ENCODE measurements around the gene TSEN34. TPM values are rescaled to one million over a fixed set of nuclear protein-coding genes. Genes with fewer than 3 reads are reported as not detected.

Gene TSEN34
- total RNA-seq, 1 donor from 2014 or later, result 54.9 TPM

DNA sequence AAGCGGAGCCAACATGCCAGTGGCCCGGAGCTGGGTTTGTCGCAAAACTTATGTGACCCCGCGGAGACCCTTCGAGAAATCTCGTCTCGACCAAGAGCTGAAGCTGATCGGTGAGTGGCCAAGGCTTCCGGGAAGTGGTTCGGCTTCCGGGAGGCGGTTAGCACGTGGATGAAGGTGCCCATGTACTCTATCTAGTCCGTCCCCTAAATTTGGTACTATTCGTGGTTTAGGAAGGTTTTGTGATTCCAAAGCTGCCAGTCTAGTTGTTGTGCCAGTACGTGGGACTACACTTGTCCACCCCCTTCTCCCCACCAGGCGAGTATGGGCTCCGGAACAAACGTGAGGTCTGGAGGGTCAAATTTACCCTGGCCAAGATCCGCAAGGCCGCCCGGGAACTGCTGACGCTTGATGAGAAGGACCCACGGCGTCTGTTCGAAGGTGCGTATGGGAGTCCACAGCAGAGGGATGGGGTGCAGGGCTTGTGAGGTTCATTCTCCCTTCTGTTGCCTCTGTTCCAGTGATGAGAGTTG lies 10.1 kb downstream of the TSEN34 start:
- Histone ChIP-seq H3K36me3 (peaks cover 31 to 40% of the 10 kb centered on the region in 2 donors), H3K4me1 (peaks cover 6 to 23% of the 10 kb centered on the region in 2 donors), H3K9me3 (no peaks in the 10 kb centered on the region), H3K27me3 (no peaks in the 10 kb centered on the region), H3K27ac (peak overlapping the region; percentile 91 to 94), H3K4me3 (peak overlapping the region; percentile 63 to 76)
- intact Hi-C loops (cut with DNase I), result loop anchor here (2.0 to 5.0 kb wide), 3 partner anchors 40 to 916 kb away; partner anchors contain the start of gene PPP1R12C
- no peak for DNase-seq (ENCODE audit: low spot score in 2 of 2)
- TF ChIP-seq, protein P1, sequence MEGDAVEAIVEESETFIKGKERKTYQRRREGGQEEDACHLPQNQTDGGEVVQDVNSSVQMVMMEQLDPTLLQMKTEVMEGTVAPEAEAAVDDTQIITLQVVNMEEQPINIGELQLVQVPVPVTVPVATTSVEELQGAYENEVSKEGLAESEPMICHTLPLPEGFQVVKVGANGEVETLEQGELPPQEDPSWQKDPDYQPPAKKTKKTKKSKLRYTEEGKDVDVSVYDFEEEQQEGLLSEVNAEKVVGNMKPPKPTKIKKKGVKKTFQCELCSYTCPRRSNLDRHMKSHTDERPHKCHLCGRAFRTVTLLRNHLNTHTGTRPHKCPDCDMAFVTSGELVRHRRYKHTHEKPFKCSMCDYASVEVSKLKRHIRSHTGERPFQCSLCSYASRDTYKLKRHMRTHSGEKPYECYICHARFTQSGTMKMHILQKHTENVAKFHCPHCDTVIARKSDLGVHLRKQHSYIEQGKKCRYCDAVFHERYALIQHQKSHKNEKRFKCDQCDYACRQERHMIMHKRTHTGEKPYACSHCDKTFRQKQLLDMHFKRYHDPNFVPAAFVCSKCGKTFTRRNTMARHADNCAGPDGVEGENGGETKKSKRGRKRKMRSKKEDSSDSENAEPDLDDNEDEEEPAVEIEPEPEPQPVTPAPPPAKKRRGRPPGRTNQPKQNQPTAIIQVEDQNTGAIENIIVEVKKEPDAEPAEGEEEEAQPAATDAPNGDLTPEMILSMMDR (IDR thresholded peaks at IDR 0.05), result peak in 1 of 3 experiments; percentile 14

- TF ChIP-seq, protein P1 (IDR thresholded peaks at IDR 0.05), result no peak
- Histone ChIP-seq H3K27ac (no peak overlapping the region), H3K4me1 (peaks cover 6 to 23% of the 10 kb centered on the region in 2 donors), H3K4me3 (peak overlapping the region; percentile 63 to 76), H3K36me3 (peaks cover 39 to 47% of the 10 kb centered on the region in 2 donors), H3K9me3 (no peaks in the 10 kb centered on the region), H3K27me3 (no peaks in the 10 kb centered on the region)
- intact Hi-C loops (cut with DNase I), result loop anchor here (2.0 to 5.0 kb wide), 3 partner anchors 41 to 915 kb away; partner anchors contain the start of gene PPP1R12C
- no peak for DNase-seq (ENCODE audit: low spot score in 2 of 2)
Observed at GRCh38 chr19:54201980-54202379, 10.9 kb downstream of the TSEN34 start.

GRCh38 chr19:54203151-54203611 lies 12.1 kb downstream of the TSEN34 start:
- H3K36me3 ChIP-seq, result peaks cover 51 to 59% of the 10 kb centered on the region in 2 donors
- intact Hi-C loops (cut with DNase I), result loop anchor here (5.0 kb wide), 2 partner anchors 326 to 914 kb away; partner anchors contain the start of gene PPP1R12C
- H3K27me3 ChIP-seq, result no peaks in the 10 kb centered on the region
- H3K9me3 ChIP-seq, result no peaks in the 10 kb centered on the region
- TF ChIP-seq, protein P1 (IDR thresholded peaks at IDR 0.05), result no peak
- H3K4me1 ChIP-seq, result peaks cover 6 to 23% of the 10 kb centered on the region in 2 donors
- no peak overlapping the region for H3K4me3 ChIP-seq
- no peak for DNase-seq (ENCODE audit: low spot score in 2 of 2)
- no peak overlapping the region for H3K27ac ChIP-seq

- intact Hi-C loops (cut with DNase I), result loop anchor here (2.0 to 5.0 kb wide), 3 partner anchors 26 to 912 kb away; partner anchors contain the start of gene PPP1R12C
- Histone ChIP-seq H3K27ac (no peak overlapping the region), H3K4me1 (peaks cover 14 to 31% of the 10 kb centered on the region in 2 donors), H3K36me3 (peaks cover 51 to 61% of the 10 kb centered on the region in 2 donors), H3K9me3 (no peaks in the 10 kb centered on the region), H3K4me3 (no peak overlapping the region), H3K27me3 (no peaks in the 10 kb centered on the region)
- TF ChIP-seq, protein P1 (IDR thresholded peaks at IDR 0.05), result no peak
- DNase-seq (ENCODE audit: low spot score in 2 of 2), result no peak
Observed at GRCh38 chr19:54204767-54205468, 13.8 kb downstream of the TSEN34 start.

DNA sequence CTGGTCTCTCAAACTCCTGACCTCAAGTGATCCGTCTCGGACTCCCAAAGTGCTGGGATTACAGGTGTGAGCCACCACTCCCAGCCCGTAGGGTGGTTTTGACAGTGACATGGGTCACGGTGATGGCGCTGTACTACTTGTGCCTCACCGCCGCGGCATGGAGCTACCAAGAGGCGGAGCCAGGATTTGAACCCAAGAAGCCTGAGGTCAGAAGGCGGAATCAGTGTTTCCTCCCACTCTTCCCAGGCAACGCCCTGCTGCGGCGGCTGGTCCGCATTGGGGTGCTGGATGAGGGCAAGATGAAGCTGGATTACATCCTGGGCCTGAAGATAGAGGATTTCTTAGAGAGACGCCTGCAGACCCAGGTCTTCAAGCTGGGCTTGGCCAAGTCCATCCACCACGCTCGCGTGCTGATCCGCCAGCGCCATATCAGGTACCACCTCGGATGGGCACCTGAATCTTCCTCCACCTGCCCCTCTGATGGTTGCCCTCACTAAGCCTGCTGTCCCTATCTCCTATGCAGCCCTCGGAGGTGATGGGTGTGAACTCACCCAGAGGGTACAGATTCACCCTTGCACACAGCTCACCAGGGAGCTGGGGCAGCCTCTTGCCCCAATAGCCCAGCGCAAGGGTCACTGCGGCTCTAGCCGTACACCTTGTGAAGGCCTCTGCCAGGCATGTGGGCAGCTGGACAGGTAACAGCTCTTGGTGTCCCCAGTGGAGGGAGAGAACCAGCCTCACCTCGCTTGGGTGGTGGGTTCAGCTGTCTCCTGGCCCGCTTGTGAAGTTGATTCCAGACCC lies 15.1 kb downstream of the TSEN34 start:
- no peaks in the 10 kb centered on the region for H3K27me3 ChIP-seq
- peak overlapping the region; percentile 37 to 64 for H3K27ac ChIP-seq
- no peaks in the 10 kb centered on the region for H3K9me3 ChIP-seq
- intact Hi-C loops (cut with DNase I), result no loop called here
- DNase-seq (ENCODE audit: low spot score in 2 of 2), result peak in 1 of 2 donors; percentile 66
- TF ChIP-seq, protein P1 (IDR thresholded peaks at IDR 0.05), result no peak
- peaks cover 14 to 36% of the 10 kb centered on the region in 2 donors for H3K4me1 ChIP-seq
- no peak overlapping the region for H3K4me3 ChIP-seq
- peaks cover 51 to 61% of the 10 kb centered on the region in 2 donors for H3K36me3 ChIP-seq

Data from ascending aorta (tissue), 2 donors.